ENCODE data around the gene SARDH.

Gene SARDH

DNA sequence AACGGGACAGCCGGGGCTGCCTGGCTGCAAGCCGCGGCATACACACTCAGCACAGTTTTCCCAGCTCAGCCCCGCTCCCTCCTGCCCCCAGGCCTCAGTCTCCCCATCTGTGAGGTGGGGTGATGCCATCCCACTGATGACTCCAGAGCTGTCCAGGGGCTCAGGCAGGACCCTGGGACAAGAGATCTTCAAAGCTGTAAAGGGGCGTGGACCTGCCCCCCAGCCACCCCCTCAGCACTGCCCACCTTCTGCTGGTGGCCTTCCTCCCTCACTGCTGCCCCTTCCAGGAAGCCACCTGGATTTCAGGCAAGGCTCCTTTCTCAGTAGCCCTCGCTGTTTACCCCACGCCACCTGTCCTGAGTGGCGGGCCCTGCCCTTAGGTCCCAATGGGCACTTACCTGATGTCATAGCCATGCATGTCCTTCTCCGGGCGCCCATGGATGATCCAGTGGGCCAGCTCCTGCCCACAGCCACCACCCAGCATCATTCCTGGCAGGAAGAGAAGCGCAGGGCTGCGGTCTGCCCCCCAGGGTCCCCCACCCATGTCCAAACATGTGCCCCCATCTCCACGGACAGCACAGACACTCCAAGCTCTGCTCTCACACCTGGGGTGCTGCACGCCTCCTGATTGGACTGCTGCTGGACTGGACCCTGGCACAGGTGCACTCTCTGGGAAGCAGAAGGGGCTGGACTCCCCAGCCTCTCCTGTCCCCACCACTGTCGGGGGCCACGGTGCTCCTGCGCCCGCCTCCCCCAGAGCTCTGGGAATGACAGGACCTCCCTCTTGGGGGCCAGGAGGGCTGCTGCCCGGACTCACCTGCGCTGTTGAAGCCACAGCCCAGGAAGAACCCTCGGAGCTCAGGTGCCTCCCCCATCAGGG lies 25.7 kb downstream of the SARDH start:
- DNase-seq, result no peak

DNA sequence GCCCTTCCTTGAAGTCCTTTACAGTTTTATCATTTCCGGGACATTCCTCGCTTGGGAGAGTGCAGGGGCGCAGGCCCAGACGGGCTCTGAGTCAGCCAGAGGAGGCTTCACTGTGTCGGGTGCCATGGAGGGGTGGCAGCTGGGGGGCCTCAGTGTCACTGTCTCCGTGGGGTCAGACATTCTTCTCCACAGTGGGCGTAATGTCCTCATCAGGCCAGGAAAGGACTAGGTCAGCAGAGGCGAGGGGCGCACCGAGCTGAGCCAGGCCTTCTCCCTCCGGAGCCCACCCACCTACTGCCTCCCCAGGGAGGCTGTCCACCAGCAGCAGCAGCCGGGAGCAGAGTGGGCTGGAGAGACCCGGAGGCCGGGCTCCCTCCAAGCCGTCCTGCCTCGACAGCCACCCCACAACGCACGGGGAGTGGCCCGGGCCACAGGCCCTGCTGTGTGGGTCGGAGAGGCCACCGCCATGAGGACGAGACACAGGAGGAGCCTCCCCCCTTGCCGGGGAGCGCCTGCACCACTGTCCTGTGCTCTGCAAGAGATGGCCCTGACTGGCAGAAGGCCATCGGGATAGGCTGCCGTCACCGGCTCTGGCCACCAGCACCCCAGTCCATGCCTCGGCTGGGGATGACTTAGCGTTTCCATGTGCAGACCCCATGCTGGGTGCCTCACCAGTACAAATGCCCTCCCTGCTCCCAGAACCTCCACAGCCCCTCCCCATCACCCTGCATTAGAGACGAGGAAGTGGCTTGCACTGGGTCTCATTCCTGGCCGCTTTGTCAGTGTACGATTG lies 26.5 kb downstream of the SARDH start:
- DNase-seq, result no peak

DNA sequence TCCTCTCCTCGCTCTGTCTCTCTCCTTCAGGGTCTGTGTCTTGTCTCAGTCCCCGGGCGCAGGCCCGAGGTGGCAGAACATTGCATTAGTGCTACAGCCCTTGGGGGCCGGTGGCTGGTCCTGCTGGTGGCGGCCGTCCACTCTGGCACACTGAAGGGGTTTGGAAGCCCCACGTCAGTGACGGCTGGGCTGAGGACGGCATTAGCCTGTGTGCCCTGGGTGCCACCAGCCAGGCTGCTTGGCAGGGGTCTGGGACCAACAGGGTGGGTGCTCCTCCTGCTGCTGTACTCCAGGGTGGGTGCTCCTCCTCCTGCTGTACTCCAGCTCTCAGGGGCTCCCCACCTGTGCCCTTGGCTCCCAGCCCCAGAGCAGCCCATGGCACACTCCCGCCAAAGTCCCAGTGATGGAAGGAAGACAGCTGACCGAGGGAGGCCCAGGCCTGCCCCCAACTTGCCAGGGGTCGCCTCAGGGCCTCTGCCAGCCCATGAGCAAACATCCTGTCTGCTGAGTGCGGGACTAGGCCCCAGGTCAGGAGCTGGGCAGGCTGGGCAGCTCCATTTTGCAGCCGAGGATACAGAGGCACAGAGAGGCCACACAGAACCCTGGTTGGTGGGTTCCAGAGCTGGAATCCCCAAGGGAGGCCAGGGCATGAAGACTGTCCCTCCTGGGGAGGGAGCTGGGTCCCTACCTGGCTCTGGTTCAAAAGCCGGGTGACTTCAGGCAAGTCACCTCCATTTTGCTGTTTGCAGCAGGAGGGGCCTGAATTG lies 27.3 kb downstream of the SARDH start:
- DNase-seq, result no peak

DNA sequence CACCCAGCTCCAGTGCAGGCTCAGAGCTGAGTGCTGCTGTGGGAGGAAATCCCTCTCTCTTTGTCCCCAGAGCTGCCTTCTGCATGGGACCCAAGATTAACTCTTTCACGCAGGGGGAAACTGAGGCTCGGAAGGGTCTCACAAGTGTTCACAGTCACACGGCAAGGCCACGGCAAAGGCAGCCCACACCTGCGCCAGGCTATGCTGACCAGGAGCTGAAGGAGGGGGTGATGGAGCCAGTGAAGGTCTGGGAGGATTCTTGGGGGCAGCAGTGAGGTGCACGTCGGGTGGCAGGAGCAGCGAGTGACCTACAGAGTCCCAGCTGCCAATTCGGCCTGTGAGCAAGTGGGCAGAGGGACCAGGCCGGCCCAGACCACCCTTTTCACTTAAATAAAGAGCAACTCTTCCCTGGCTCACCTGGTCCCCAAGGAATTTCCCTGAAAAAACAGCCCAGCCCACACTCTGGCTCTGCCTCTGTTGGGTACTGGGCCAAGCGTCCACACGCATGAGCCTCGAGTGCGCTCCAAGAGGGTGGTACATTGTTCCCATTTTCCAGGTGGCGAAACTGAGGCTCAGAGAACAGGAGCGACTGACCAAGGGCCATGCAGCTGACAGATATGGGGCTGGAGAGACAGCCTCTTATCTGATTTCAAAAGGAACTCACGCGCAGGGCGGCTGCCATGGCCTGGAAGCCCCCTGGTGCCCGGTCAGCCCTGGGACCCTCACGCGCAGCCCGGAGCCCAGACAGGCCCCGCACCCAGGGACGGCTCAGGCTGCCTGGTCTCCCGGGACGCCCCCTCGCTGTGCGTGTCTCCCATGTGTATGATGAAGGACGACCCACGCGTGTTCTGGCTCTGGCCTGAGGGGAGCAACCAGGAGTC lies 28.2 kb downstream of the SARDH start:
- peak; percentile 13 for DNase-seq

DNA sequence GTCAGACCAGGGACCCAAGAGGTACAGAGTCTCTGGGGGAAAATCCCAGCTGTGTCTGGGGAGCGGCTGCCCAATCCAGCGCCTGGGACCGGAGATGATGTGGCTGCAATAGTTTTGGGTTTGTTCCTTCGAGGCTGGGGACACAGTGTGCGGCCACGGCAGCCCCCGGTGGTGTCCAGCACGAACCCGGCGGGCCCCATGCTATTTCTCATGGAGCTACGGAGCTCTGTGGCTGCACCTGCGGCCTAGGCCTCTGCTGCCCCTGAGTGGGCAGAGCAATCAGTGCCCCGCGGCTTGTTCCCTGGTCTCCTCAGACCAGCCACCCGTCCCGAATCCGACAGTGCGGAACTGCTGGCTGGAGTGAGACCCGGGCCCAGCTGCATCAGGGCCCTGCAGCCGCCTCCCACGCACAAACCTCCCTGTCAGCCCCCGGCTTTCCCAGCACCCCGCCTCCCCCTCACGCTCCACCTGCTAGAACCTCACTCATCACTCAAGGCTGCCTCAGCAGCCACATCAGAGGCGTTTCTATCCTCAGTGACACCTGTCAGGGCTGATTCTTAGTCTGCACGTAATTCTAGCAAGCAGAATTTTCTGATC lies 29.0 kb downstream of the SARDH start:
- DNase-seq, result peak; percentile 69

DNA sequence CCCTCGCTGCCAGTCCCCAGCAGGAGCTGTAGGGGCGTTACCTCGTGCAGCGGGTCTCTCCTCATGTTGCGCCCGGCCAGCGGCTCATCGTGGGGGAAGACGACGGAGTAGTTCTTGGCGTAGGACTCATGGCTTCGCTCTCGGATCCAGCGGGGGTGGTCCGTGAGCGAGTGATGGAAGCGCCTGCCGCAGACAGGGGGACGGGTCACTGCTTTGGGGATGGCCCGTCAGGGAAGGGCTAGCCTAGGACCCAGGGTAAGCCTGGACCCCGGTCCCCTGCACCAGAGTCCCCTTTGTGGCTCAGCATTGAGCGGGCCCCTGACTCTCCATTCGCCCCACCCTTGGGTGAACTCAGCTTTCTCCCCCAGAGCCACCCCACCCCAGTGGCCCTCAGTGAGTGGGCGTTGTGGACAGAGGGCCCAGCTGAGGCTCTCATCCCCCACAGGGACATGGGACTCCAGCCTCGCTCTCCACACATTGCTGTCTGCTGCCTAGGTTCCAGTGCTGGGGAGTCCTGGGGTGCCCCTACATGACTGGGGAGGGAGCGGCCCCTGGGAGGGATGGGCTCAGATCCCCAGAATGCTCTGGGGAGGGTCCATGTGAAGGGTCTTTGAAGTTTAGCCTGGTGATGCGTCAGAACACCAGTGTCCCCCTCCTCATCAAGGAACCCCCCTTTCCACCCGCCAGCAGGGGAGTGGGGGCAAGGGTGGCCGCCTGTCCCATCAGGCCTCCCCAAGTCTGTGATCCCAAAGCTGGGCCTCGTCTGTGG lies 29.7 kb downstream of the SARDH start:
- peak; percentile 25 for DNase-seq

DNA sequence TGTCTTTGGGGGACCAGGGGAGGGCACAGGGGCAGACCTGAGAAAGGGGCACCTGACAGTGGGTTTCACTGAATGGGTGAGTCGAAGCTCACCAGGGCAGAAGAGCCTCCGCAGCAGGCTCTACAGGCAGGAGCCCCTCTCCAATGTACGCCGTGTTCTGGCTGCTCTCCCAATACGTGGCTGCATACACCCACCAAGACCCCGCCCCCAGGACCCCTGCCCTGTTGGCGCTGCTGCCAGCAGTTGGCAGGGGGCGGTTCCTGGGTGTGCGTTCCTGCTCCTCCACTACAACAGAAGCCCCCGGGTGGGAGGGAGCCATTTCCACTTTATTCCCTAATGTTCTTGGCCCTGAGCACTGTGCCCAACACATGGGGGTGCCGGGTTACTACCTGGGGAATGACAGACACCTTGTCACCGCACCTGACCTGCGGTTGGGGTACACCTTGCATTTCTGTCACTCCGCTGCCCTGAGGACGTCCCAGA lies 30.3 kb downstream of the SARDH start:
- no peak for DNase-seq

DNA sequence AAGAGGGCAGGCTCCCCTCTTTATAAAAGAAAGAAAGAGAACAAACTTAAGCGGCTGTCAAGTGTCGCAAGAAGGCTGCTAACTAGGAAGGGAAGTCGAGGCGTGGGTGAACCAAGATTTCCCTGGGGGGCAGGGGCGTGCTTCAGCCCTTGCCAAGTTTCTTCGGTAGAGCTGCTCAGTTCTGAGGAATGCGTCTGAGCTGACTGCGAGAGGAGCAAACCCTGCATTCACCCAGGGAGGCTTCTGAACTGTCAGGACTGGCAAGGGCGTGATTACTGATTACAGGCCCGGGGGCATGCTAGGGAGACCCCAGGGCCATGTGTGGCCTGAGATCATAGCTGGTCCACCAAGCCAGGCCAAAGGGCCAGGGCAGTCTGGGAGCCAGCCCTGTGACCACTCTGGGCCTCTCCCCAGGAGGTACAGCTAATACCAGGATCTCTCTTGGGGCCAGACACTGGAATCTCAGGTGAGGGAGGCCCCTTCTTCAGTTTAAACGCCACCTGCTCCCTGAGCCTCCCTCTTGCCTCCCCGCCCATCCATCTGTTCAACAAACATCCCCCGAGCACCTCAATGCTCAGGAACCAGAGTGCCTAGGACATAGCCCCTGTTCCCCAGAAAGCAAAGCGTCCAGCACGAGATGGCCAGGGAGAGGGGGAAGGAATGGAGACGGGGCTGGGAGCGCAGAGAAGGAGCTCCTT lies 30.9 kb downstream of the SARDH start:
- no peak for DNase-seq

DNA sequence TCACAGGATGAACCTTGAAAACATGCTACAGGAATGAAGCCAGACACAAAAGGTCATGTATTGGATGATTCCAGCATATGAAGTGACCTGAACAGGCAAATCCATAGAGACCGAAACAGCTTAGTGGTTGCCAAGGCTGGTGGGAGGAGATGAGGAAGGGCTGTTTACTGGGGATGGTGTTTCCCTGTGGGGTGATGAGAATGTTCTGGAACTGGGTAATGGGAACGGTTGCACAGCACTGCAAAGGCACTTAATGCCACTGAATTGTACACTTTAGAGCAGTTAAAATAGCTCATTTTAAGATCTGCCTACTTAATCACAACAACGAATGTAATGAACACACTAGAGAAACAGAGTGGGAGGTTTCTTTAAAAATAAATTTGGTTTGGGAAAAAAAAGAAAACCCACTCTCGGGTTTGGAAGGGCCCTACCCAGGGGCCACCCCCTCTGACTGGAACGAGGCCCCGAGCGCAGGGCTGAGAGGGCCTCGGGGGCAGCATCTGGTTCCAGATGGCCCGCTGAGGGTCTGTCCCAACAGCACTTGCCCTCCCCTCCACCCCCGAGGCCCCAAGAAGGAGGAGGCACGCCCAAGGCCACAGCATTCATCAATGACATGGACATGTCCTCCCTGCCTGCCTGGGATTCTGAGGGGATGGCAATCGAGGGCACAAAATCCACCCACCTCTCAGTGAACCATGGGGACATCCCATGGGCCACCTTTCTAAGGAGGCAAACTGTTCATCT lies 31.7 kb downstream of the SARDH start:
- no peak for DNase-seq

DNA sequence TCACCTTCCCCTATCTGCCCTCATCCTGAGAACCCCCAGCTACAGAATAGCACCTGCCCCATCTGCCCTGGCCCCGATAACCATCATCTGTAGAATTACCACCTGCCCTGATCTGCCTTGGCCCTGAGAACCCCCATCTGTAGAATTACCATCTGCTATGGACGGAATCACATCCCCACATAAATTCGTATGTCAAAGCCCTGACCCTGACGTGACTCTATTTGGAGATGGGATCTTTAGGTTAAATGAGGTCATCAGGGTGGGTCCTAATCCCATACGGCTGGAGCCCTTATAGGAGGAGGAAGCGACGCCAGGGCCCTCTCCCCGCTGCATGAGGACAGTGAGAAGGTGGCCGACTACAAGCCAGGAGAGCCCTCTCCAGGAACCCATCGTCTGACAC lies 32.6 kb downstream of the SARDH start:
- DNase-seq, result no peak

DNA sequence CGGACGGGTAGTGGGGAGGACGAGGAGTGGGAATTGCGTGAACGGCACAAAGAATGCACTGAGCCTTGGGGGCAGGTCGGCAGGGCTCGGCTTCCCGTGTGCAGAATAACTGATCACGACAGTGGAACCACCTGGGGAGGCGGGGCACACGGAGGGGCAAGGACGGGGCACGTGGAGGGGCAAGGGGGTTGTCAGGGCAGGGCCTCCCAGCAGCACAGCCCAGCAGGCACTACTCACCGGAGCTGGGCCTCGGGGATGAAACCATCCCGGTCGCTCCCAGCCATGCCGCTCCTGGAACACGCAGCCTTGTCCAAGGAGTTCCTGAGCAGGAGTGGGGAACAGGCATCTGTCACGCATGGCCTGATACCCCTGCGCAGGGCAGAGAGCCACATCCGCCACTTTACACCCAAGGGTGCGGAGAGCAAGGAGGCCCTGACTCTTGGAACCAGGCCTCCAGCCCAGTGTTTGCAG lies 33.4 kb downstream of the SARDH start:
- DNase-seq, result no peak

DNA sequence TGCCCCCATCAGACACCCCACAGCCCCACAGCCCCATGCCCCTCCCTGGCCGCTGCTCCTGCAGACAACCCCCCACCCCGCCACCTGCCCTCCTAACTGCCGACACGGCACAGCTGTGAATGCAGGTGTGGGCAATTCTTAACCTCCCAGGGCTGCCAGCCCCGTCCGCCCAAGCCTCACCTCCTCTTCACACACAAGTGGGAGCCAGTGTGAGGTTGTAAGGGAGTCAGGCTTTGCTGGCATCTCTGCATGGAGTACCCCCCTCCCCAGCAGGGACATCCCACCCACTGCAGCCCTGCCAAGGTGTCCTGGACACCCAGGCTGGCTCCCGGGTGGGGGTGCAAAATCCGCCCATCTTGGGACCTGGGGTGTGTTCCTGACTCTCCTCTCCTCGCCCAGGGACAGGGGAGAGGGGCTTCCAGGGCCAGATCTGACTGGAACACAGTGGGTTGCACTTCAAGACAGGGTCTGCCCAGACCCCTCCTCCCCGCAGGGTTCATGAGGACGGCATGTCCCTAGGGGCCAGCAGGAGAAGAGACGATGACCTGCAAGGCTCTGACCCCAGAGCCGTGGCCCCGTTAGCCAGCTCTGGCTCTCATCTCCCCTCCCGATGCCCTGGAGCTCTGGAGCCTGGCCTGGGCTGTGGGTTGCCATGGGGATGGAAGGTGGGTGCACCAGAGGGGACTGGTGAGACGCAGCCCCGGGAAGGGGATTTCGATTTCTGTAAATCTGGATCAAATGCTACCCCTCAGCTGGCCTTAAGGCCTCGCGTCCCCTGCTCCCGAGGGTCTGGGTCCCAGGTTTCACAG lies 34.4 kb downstream of the SARDH start:
- no peak for DNase-seq

DNA sequence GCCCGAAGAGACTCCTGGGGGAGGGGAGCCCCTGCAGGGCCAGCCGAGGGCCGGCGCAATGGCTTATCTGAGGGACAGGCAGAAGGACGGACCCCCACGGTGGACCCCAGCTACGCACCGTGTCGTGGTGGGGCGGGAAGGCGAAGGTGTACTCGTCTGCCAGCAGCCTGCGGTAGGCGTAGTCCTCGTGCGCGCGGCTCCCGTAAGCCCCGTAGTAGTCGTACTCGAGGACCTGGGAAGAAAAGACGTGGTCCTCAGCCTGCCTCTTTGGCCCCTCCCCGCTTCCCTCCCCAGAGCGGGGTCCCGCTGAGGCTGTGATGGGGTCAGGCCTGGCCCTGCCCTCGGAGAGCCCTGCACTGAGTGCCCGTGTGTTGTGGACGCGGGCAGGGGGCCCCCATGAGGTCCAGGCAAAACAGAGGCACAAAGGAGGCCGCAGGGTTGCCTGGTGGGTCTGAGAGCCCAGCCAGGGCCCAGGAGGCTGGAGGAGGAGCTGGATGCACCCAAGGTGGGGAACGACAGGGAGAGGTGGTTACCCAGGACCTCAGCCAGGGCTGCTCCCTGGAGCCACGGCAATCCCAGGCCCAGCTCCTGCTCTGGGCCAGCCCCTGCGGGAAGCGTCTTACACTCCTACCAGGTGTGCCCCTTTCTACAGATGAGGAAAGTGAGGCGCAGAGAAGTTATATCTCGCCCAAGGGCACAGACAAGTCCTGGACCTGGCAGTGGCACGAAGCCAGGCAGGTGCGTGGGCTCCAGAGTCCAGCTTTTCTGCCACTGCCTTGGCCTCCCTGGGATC lies 35.2 kb downstream of the SARDH start:
- peak; percentile 76 for DNase-seq

DNA sequence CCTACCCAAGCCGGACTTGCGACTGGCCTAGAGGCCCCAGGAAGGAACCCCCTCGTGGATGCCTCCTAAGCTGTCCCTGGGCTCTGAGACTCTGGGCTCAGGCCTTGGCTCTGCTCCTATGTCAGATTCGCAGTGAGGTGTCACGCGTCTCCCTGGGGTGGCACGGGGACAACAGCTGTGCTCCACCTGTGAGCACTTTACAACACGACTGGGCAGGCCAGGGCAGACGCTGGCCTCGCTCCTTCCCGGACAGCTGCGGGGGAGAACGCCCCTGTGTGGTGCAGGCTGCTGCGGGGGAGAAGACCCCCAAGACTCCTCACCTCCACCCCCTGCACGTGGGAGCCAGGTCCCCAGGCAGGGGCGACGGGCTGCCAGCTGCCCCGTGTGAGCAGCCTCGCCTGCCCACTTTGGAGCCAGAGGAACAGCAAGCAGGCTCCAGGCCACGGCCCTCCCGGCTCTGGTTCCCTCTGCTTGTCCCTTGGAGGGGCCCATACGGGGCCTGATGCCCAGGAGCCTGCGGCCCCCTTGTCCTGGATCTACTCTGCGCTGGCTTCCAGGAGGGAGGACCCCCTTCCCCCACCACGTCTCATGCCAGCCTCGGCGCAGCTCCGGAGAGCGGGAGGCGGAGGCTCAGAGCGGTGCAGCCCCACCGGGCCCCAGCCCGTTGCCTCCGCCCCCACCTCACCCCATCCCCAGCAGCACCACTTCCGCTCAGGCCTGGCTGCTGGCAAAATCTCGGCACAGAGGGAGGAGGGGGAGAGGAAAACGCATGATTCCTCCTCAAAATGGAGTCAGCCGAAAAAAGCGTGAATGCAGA lies 36.0 kb downstream of the SARDH start:
- DNase-seq, result peak; percentile 73

DNA sequence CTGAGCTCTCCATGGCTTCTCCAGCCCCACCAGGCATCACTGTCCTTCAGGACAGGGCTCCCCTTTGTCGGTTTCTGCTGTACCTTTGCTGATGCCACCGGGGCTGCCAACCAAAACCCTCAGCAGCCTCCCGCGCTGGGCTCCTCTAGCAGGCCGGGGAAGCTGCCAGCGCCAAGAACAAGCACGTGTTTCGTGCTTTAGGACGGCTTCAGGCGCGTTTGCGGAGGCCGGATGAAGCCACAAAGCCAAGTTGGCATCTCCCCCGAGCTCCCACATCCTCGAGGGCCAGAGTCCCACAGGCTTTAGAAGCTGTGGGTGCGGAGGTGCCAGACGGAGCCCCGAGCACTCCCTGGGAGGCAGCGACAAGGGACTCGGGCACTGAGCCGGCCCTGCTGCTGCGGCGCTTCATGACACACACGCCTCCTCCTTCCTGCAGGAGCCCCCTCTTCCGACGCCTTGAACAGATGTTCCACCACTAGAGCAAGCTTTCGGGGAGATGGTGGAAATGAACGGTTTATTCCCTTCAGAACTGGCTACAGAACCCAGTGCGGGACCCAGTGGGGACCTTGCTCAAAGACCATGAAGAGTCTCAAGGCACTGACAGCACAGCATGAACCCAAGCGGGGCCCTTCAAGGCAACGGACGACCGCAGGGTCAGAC lies 36.7 kb downstream of the SARDH start:
- DNase-seq, result no peak

DNA sequence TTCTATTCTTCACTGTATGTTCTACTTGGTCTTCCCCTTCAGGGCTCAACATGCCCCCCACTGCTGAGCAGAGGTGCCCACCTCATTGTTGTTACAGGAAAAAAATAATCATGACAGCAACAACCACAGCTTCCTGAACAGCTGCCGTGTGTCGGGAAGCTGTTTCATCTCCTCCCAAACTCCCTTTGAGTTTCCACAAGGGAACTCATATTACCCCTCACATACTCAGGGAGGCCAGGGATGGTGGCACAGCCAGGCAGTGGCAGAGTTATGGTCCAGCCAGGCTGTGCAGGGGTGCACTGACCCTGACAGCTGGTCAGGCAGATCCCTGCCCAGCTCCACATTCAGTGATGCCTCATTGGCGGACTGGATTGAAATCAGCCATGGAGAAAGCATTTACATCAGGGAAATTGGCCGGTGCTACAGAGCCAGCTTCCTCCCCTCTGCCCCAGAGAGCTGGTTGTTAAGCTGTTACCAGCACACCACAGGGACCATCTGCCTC lies 37.3 kb downstream of the SARDH start:
- no peak for DNase-seq
